ENCODE measurements around the gene ARRDC4. TPM values are rescaled to one million over a fixed set of nuclear protein-coding genes. Genes with fewer than 3 reads are reported as not detected.
"Not testable (repeated sequence)": the region's sequence is repeated elsewhere in the genome, so short reads cannot be mapped to it uniquely, and the experiment has no call there.

The ARRDC4 gene
- total RNA-seq, 1 experiment from 2014 or later: 3.2 TPM

DNA sequence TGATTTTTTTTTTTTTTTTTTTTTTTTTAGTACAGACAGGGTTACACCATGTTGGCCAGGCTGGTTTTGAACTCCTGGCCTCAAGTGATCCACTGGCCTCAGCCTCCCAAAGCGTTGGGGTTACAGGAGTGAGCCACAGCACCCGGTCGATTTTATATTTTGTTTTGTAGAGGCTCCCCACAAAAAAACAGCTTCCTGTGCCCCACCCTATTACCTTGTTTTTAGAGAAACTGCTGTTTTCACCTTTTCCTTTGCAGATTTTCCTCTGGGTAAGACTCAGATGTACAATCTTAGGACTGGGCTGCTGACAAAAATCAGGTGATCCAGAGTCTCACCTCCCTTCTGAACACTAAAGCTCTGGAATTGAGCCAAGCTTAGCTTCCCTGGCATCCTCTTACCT lies 20.6 kb downstream of the ARRDC4 start:
- no peak for TF ChIP-seq CTCF (IDR thresholded peaks at IDR 0.05; ENCODE audit: insufficient read depth in 1 of 2, low read depth in 1 of 2, low read length in 1 of 2, severe bottlenecking in 1 of 2, unreplicated experiment in 1 of 2)
- POLR2A ChIA-PET: no interaction called here
- Histone ChIP-seq H3K9me3 (no peaks in the 10 kb centered on the region), H3K4me3 (ENCODE audit: low read depth, low read length) (no peak overlapping the region), H3K4me1 (peaks cover 24% of the 10 kb centered on the region), H3K27me3 (replicated peaks; ENCODE audit: control insufficient read depth, insufficient read depth, low read length) (no peaks in the 10 kb centered on the region), H3K36me3 (ENCODE audit: control insufficient read depth, insufficient read depth, low read length) (no peaks in the 10 kb centered on the region)
- H3K27ac Mint-ChIP-seq (ENCODE audit: unreplicated experiment): no peak overlapping the region
- no peaks in the 10 kb centered on the region for H3K36me3 Mint-ChIP-seq (ENCODE audit: insufficient read depth, unreplicated experiment)
- H3K27me3 Mint-ChIP-seq (ENCODE audit: insufficient read depth, unreplicated experiment): no peaks in the 10 kb centered on the region
- intact Hi-C loops (cut with micrococcal nuclease; ENCODE audit: unreplicated experiment): no loop called here
- no peak overlapping the region for H3K4me3 Mint-ChIP-seq (ENCODE audit: unreplicated experiment)
- peaks cover 7% of the 10 kb centered on the region for H3K4me1 Mint-ChIP-seq (ENCODE audit: low read depth, unreplicated experiment)
- CTCF ChIA-PET: no interaction called here
- no peak for DNase-seq
- no TSS peak for BruUV-seq (replicated peaks)
- H3K9me3 Mint-ChIP-seq (ENCODE audit: unreplicated experiment): peaks cover 14% of the 10 kb centered on the region

GRCh38 chr15:97981758-97982157 lies 21.3 kb downstream of the ARRDC4 start:
- intact Hi-C loops (cut with micrococcal nuclease; ENCODE audit: unreplicated experiment): no loop called here
- POLR2A ChIA-PET: no interaction called here
- Mint-ChIP-seq H3K4me3 (ENCODE audit: unreplicated experiment) (no peak overlapping the region), H3K27ac (ENCODE audit: unreplicated experiment) (no peak overlapping the region), H3K27me3 (ENCODE audit: insufficient read depth, unreplicated experiment) (no peaks in the 10 kb centered on the region), H3K4me1 (ENCODE audit: low read depth, unreplicated experiment) (peaks cover 7% of the 10 kb centered on the region), H3K9me3 (ENCODE audit: unreplicated experiment) (peaks cover 20% of the 10 kb centered on the region), H3K36me3 (ENCODE audit: insufficient read depth, unreplicated experiment) (no peaks in the 10 kb centered on the region)
- no peak for DNase-seq
- no peaks in the 10 kb centered on the region for H3K36me3 ChIP-seq (ENCODE audit: control insufficient read depth, insufficient read depth, low read length)
- no peak overlapping the region for H3K4me3 ChIP-seq (ENCODE audit: low read depth, low read length)
- H3K9me3 ChIP-seq: peaks cover 2% of the 10 kb centered on the region; the same call in 1 of the 2 replicates
- peaks cover 24% of the 10 kb centered on the region for H3K4me1 ChIP-seq
- no TSS peak for BruUV-seq (replicated peaks)
- CTCF ChIA-PET: no interaction called here
- H3K27me3 ChIP-seq (replicated peaks; ENCODE audit: control insufficient read depth, insufficient read depth, low read length): no peaks in the 10 kb centered on the region
- TF ChIP-seq CTCF (IDR thresholded peaks at IDR 0.05; ENCODE audit: insufficient read depth in 1 of 2, low read depth in 1 of 2, low read length in 1 of 2, severe bottlenecking in 1 of 2, unreplicated experiment in 1 of 2): no peak

GRCh38 chr15:97984157-97984556 lies 23.7 kb downstream of the ARRDC4 start:
- no peak for TF ChIP-seq CTCF (IDR thresholded peaks at IDR 0.05; ENCODE audit: insufficient read depth in 1 of 2, low read depth in 1 of 2, low read length in 1 of 2, severe bottlenecking in 1 of 2, unreplicated experiment in 1 of 2)
- intact Hi-C loops (cut with micrococcal nuclease; ENCODE audit: unreplicated experiment): no loop called here
- H3K4me3 ChIP-seq (ENCODE audit: low read depth, low read length): no peak overlapping the region
- Mint-ChIP-seq H3K27me3 (ENCODE audit: insufficient read depth, unreplicated experiment) (no peaks in the 10 kb centered on the region), H3K4me3 (ENCODE audit: unreplicated experiment) (no peak overlapping the region), H3K4me1 (ENCODE audit: low read depth, unreplicated experiment) (no peaks in the 10 kb centered on the region), H3K9me3 (ENCODE audit: unreplicated experiment) (peaks cover 29% of the 10 kb centered on the region), H3K36me3 (ENCODE audit: insufficient read depth, unreplicated experiment) (no peaks in the 10 kb centered on the region), H3K27ac (ENCODE audit: unreplicated experiment) (no peak overlapping the region)
- no TSS peak for BruUV-seq (replicated peaks)
- H3K27me3 ChIP-seq (replicated peaks; ENCODE audit: control insufficient read depth, insufficient read depth, low read length): no peaks in the 10 kb centered on the region
- DNase-seq: no peak
- H3K9me3 ChIP-seq: peaks cover 4% of the 10 kb centered on the region; the same call in 1 of the 2 replicates
- ChIA-PET CTCF (no interaction called here), POLR2A (no interaction called here)
- H3K4me1 ChIP-seq: peaks cover 5% of the 10 kb centered on the region
- H3K36me3 ChIP-seq (ENCODE audit: control insufficient read depth, insufficient read depth, low read length): no peaks in the 10 kb centered on the region

DNA sequence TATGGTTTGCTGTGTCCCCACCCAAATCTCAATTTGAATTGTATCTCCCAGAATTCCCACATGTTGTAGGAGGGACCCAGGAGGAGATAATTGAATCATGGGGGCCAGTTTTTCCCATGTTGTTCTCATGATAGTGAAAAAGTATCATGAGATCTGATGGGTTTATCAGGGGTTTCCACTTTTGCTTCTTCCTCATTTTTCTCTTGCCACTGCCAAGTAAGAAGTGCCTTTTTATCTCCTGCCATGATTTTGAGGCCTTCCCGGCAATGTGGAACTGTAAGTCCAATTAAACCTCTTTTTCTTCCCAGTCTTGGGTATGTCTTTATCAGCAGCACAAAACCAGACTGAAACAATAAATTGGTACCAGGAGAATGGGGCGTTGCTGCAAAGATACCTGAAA lies 25.5 kb downstream of the ARRDC4 start:
- H3K27ac Mint-ChIP-seq (ENCODE audit: unreplicated experiment); CTCF ChIA-PET; H3K36me3 Mint-ChIP-seq (ENCODE audit: insufficient read depth, unreplicated experiment); intact Hi-C loops (cut with micrococcal nuclease; ENCODE audit: unreplicated experiment); H3K36me3 ChIP-seq (ENCODE audit: control insufficient read depth, insufficient read depth, low read length); H3K27me3 Mint-ChIP-seq (ENCODE audit: insufficient read depth, unreplicated experiment); H3K4me1 Mint-ChIP-seq (ENCODE audit: low read depth, unreplicated experiment); H3K4me3 ChIP-seq (ENCODE audit: low read depth, low read length); DNase-seq; H3K4me1 ChIP-seq; H3K9me3 ChIP-seq; POLR2A ChIA-PET; H3K4me3 Mint-ChIP-seq (ENCODE audit: unreplicated experiment); H3K27me3 ChIP-seq (replicated peaks; ENCODE audit: control insufficient read depth, insufficient read depth, low read length); BruUV-seq (replicated peaks): not testable (repeated sequence)
- peaks cover 28% of the 10 kb centered on the region for H3K9me3 Mint-ChIP-seq (ENCODE audit: unreplicated experiment)

All from Caco-2 (cell line).